Measurements from ENCODE around the gene DSP. TPM values are rescaled to one million over a fixed set of nuclear protein-coding genes. Genes with fewer than 3 reads are reported as not detected.

Gene DSP
- polyA plus RNA-seq, 4 donors: 62.6 to 84.1 (median 70.6) TPM

GRCh38 chr6:7559651-7560385 is 18.3 kb downstream of the DSP start:
- DNase-seq (ENCODE audit: low read depth in 4 of 4, low spot score in 2 of 4): no peak

GRCh38 chr6:7561153-7561964 is 19.9 kb downstream of the DSP start:
- DNase-seq (ENCODE audit: low read depth in 4 of 4, low spot score in 2 of 4): peak in 1 of 4 donors; percentile 6

GRCh38 chr6:7562769-7563168 is 21.3 kb downstream of the DSP start:
- no peak for DNase-seq (ENCODE audit: low read depth in 4 of 4, low spot score in 2 of 4)

- DNase-seq (ENCODE audit: low read depth in 4 of 4, low spot score in 2 of 4): no peak
Measured at GRCh38 chr6:7566107-7566506, 24.6 kb downstream of the DSP start.

GRCh38 chr6:7566617-7567173 is 25.2 kb downstream of the DSP start:
- DNase-seq (ENCODE audit: low read depth in 4 of 4, low spot score in 2 of 4): no peak

GRCh38 chr6:7568021-7568420 is 26.6 kb downstream of the DSP start:
- DNase-seq (ENCODE audit: low read depth in 4 of 4, low spot score in 2 of 4): no peak

- no peak for DNase-seq (ENCODE audit: low read depth in 4 of 4, low spot score in 2 of 4)
Measured at GRCh38 chr6:7569082-7569481, 27.6 kb downstream of the DSP start.

- no peak for DNase-seq (ENCODE audit: low read depth in 4 of 4, low spot score in 2 of 4)
Measured at GRCh38 chr6:7572213-7572943, 30.9 kb downstream of the DSP start.

- DNase-seq (ENCODE audit: low read depth in 4 of 4, low spot score in 2 of 4): no peak
Measured at GRCh38 chr6:7574500-7574899, 33.0 kb downstream of the DSP start.

- DNase-seq (ENCODE audit: low read depth in 4 of 4, low spot score in 2 of 4): no peak
Measured at GRCh38 chr6:7578516-7578915, 37.0 kb downstream of the DSP start.

- DNase-seq (ENCODE audit: low read depth in 4 of 4, low spot score in 2 of 4): no peak
Measured at GRCh38 chr6:7578931-7579330, 37.5 kb downstream of the DSP start.

GRCh38 chr6:7579851-7580250 is 38.4 kb downstream of the DSP start:
- DNase-seq (ENCODE audit: low read depth in 4 of 4, low spot score in 2 of 4): no peak

GRCh38 chr6:7580537-7580926 is 39.1 kb downstream of the DSP start:
- DNase-seq (ENCODE audit: low read depth in 4 of 4, low spot score in 2 of 4): no peak

- DNase-seq (ENCODE audit: low read depth in 4 of 4, low spot score in 2 of 4): no peak
Measured at GRCh38 chr6:7580927-7581618, 39.6 kb downstream of the DSP start.

GRCh38 chr6:7585287-7585930 is 43.9 kb downstream of the DSP start:
- no peak for DNase-seq (ENCODE audit: low read depth in 4 of 4, low spot score in 2 of 4)

- DNase-seq (ENCODE audit: low read depth in 4 of 4, low spot score in 2 of 4): no peak
Measured at GRCh38 chr6:7587631-7588100, 46.2 kb downstream of the DSP start.

- no peak for DNase-seq (ENCODE audit: low read depth in 4 of 4, low spot score in 2 of 4)
Measured at GRCh38 chr6:7588506-7588905, 47.0 kb downstream of the DSP start.

- no peak for DNase-seq (ENCODE audit: low read depth in 4 of 4, low spot score in 2 of 4)
Measured at GRCh38 chr6:7589221-7589620, 47.8 kb downstream of the DSP start.

GRCh38 chr6:7589949-7590917 is 48.8 kb downstream of the DSP start, which contains the start of gene SNRNP48:
SNRNP48 (plus strand) TSS chr6:7590198; CDS start chr6:7590258, 60 bp downstream.
- peak; percentile 69 to 95 (median 82) for DNase-seq (ENCODE audit: low read depth in 4 of 4, low spot score in 2 of 4)

Data from left renal cortex interstitium (tissue), 4 donors.